Neural cell (in vitro differentiated cells): Measurements from ENCODE around the gene KRTAP11-1. TPM values are rescaled to one million over a fixed set of nuclear protein-coding genes. Genes with fewer than 3 reads are reported as not detected.

Experiments
- H2AFZ ChIP-seq: fragments of 200-600, 300-800 bp; sonication (generic), shearing (Covaris generic); 2 replicates; pipeline ENCODE4 v1.6.0; 2014; ENCODE audit warnings: low read depth, mild to moderate bottlenecking, antibody characterized with exemption, low read length, moderate library complexity
- H3F3A ChIP-seq: fragments of 200-600 bp; shearing (Covaris generic); 2 replicates; pipeline ENCODE4 v1.6.1; 2016; ENCODE audit warnings: mild to moderate bottlenecking, moderate library complexity, mixed read lengths, antibody characterized with exemption, low read length; ENCODE audit not compliant: insufficient read depth, poor library complexity, severe bottlenecking
- H3K27ac ChIP-seq: fragments of 200-600, 300-800 bp; sonication (generic), shearing (Covaris generic); 2 replicates; pipeline ENCODE4 v1.5.1; 2014; ENCODE audit warnings: mild to moderate bottlenecking, low read length, moderate library complexity
- H3K27me3 ChIP-seq: fragments of 300-800, 200-600 bp; sonication (generic), shearing (Covaris generic); 2 replicates; pipeline ENCODE4 v1.6.0; 2014; ENCODE audit warnings: mild to moderate bottlenecking, low read depth, low read length, moderate library complexity; ENCODE audit not compliant: insufficient read depth
- H3K36me3 ChIP-seq: fragments of 300-800, 200-600 bp; sonication (generic), shearing (Covaris generic); 2 replicates; pipeline ENCODE4 v1.5.1; 2014; ENCODE audit warnings: mild to moderate bottlenecking, antibody characterized with exemption, low read length, moderate library complexity; ENCODE audit not compliant: insufficient read depth
- H3K4me2 ChIP-seq: fragments of 300-800, 200-600 bp; sonication (generic), shearing (Covaris generic); 2 replicates; pipeline ENCODE4 v1.6.0; 2014; ENCODE audit warnings: mild to moderate bottlenecking, low read length
- H3K4me3 ChIP-seq: fragments of 300-800, 200-600 bp; sonication (generic), shearing (Covaris generic); 2 replicates; pipeline ENCODE4 v1.5.1; 2014; ENCODE audit warnings: mild to moderate bottlenecking, low read length, moderate library complexity
- H3K79me2 ChIP-seq: fragments of 200-600 bp; shearing (Covaris generic); replicated peaks from 2 replicates; pipeline ENCODE4 v1.6.0; 2014; ENCODE audit warnings: mild to moderate bottlenecking, low read length, moderate library complexity; ENCODE audit not compliant: insufficient read depth
- H3K9ac ChIP-seq: fragments of 300-800, 200-600 bp; sonication (generic), shearing (Covaris generic); 2 replicates; pipeline ENCODE4 v1.6.1; 2016; ENCODE audit warnings: mild to moderate bottlenecking, low read length, mixed read lengths
- H3K9me2 ChIP-seq: fragments of 200-600 bp; shearing (Covaris generic); 2 replicates; pipeline ENCODE4 v1.6.1; 2016; ENCODE audit warnings: mild to moderate bottlenecking, low read length, mixed read lengths; ENCODE audit not compliant: insufficient read depth
- H3K9me3 ChIP-seq: fragments of 200-600, 300-800 bp; sonication (generic), shearing (Covaris generic); 2 replicates; pipeline ENCODE4 v1.6.1; 2016; ENCODE audit warnings: mild to moderate bottlenecking, mixed run types, low read length, moderate library complexity, mixed read lengths
- H4K20me1 ChIP-seq: fragments of 200-600 bp; shearing (Covaris generic); 2 replicates; pipeline ENCODE4 v1.6.1; 2016; ENCODE audit warnings: mild to moderate bottlenecking, mixed run types; ENCODE audit not compliant: insufficient read depth
- EP300 ChIP-seq: fragments of 450-650 bp; conservative IDR thresholded peaks from 2 replicates; pipeline ENCODE4 v1.6.1; 2014; ENCODE audit warnings: antibody characterized with exemption, mild to moderate bottlenecking, moderate library complexity; ENCODE audit not compliant: poor library complexity, severe bottlenecking
- EZH2 ChIP-seq: fragments of 200-600, 300-800 bp; shearing (Covaris generic), sonication (generic); IDR thresholded peaks from 2 replicates; pipeline ENCODE4 v1.6.1; 2014; ENCODE audit warnings: antibody characterized with exemption, low read length, borderline replicate concordance, mild to moderate bottlenecking; ENCODE audit not compliant: insufficient read depth, poor library complexity, severe bottlenecking
- MXI1 ChIP-seq: fragments of 450-650 bp; conservative IDR thresholded peaks from 2 replicates; pipeline ENCODE4 v1.6.1; 2014; ENCODE audit warnings: antibody characterized with exemption, mild to moderate bottlenecking; ENCODE audit not compliant: poor library complexity, severe bottlenecking
- POLR2AphosphoS5 ChIP-seq: IDR thresholded peaks from 2 replicates; pipeline ENCODE4 v1.6.1; 2012
- RAD21 ChIP-seq: fragments of 450-650 bp; conservative IDR thresholded peaks from 2 replicates; pipeline ENCODE4 v1.6.1; 2014; ENCODE audit warnings: antibody characterized with exemption, mild to moderate bottlenecking, moderate library complexity
- REST ChIP-seq: IDR thresholded peaks from 2 replicates; pipeline ENCODE4 v1.6.1; 2012; ENCODE audit warnings: borderline replicate concordance
- SMC3 ChIP-seq: fragments of 450-650 bp; conservative IDR thresholded peaks from 2 replicates; pipeline ENCODE4 v1.6.1; 2014; ENCODE audit warnings: antibody characterized with exemption, mild to moderate bottlenecking, moderate library complexity; ENCODE audit not compliant: poor library complexity
- TAF1 ChIP-seq: IDR thresholded peaks from 2 replicates; pipeline ENCODE4 v1.6.1; 2012; ENCODE audit warnings: low read depth
- polyA minus RNA-seq: library from RNA; depleted of rRNA, polyadenylated mRNA; stranded (reverse); fragments of >200 nt; gene quantifications from 2 replicates; pipeline ENCODE4 v1.2.3, GENCODE V29; 2014
- polyA plus RNA-seq: library from polyadenylated mRNA; depleted of rRNA; stranded (reverse); fragments of >200 nt; gene quantifications from 2 replicates; pipeline ENCODE4 v1.2.3, GENCODE V29; 2014
- TF ChIP-seq, protein P1 (sequence below): fragments of 450-650 bp; IDR thresholded peaks from 2 replicates; pipeline ENCODE4 v1.5.1; 2014; ENCODE audit warnings: antibody characterized with exemption, mild to moderate bottlenecking, moderate library complexity; ENCODE audit not compliant: poor library complexity, severe bottlenecking

Gene KRTAP11-1
- polyA plus RNA-seq: not detected in 2 replicates
- not detected in 2 replicates for polyA minus RNA-seq

GRCh38 chr21:30881480-30881879, at the start of gene KRTAP11-1:
Gene KRTAP11-1 (minus strand): TSS chr21:30881580. CDS start chr21:30881524, 56 bp downstream.
- no peak within 1 kb of the TSS for H3K4me2 ChIP-seq
- no peaks in the 10 kb centered on the region for H3K9me2 ChIP-seq
- H3K27ac ChIP-seq: no peak within 1 kb of the TSS
- H3K9me3 ChIP-seq: no peaks in the 10 kb centered on the region
- no peaks in the 10 kb centered on the region for H3K79me2 ChIP-seq
- H2AFZ ChIP-seq: no peak within 1 kb of the TSS
- no peaks in the 10 kb centered on the region for H3K36me3 ChIP-seq
- no peaks in the 10 kb centered on the region for H4K20me1 ChIP-seq
- TF ChIP-seq RAD21 (no peak), REST (no peak), MXI1 (no peak), SMC3 (no peak), EP300 (no peak), EZH2 (no peak), TAF1 (no peak), POLR2AphosphoS5 (no peak)
- TF ChIP-seq, protein P1, sequence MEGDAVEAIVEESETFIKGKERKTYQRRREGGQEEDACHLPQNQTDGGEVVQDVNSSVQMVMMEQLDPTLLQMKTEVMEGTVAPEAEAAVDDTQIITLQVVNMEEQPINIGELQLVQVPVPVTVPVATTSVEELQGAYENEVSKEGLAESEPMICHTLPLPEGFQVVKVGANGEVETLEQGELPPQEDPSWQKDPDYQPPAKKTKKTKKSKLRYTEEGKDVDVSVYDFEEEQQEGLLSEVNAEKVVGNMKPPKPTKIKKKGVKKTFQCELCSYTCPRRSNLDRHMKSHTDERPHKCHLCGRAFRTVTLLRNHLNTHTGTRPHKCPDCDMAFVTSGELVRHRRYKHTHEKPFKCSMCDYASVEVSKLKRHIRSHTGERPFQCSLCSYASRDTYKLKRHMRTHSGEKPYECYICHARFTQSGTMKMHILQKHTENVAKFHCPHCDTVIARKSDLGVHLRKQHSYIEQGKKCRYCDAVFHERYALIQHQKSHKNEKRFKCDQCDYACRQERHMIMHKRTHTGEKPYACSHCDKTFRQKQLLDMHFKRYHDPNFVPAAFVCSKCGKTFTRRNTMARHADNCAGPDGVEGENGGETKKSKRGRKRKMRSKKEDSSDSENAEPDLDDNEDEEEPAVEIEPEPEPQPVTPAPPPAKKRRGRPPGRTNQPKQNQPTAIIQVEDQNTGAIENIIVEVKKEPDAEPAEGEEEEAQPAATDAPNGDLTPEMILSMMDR: no peak
- H3K9ac ChIP-seq: no peak within 1 kb of the TSS
- no peak within 1 kb of the TSS for H3K4me3 ChIP-seq
- no peaks in the 10 kb centered on the region for H3K27me3 ChIP-seq
- no peaks in the 10 kb centered on the region for H3F3A ChIP-seq

DNA sequence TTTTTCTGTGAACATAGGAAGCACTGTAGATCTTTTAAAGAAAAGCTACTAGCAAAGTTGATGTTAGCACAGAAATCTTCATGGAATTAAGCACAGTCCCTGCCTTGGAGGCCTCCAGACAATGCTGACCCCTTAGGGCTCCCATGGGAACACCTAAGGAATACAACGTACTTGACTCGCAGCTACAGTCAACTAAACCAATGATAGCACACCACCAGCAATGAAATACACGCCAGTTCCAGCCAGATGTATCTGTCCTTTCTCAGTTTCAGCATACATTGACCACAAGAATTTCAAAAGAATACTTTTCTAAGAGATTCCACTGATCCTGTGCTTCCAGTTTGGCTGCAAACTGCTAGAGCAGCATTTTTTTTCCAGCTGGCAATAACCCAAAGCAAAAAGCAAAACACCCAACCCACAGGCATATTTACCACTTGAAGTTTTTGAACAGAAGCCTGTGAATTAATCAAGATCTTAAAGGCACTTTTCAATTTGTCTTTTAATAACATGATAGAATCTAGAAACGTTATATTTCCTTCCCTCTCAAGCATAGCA, 42.8 kb upstream of the KRTAP11-1 start:
- Histone ChIP-seq H3K4me2 (no peak overlapping the region), H3F3A (no peaks in the 10 kb centered on the region), H3K36me3 (no peaks in the 10 kb centered on the region), H3K79me2 (no peaks in the 10 kb centered on the region), H4K20me1 (no peaks in the 10 kb centered on the region), H3K4me3 (no peak overlapping the region), H3K27me3 (no peaks in the 10 kb centered on the region), H3K27ac (no peak overlapping the region), H3K9me2 (no peaks in the 10 kb centered on the region), H3K9ac (no peak overlapping the region), H2AFZ (no peak overlapping the region), H3K9me3 (no peaks in the 10 kb centered on the region)
- TF ChIP-seq TAF1: no peak
- no peak for TF ChIP-seq POLR2AphosphoS5
- TF ChIP-seq EZH2: no peak
- TF ChIP-seq RAD21: no peak
- no peak for TF ChIP-seq SMC3
- TF ChIP-seq MXI1: no peak
- no peak for TF ChIP-seq REST
- TF ChIP-seq, protein P1: no peak
- no peak for TF ChIP-seq EP300
